Cerebellar nuclear complex (tissue), 1 donor: Measurements from ENCODE around the gene CDKAL1.
"Not testable (repeated sequence)": the region's sequence is repeated elsewhere in the genome, so short reads cannot be mapped to it uniquely, and the experiment has no call there.

Source experiments
- DNase-seq, 2 experiments: peaks; one replicate each; lab custom pipeline; 2025; lab: John Stamatoyannopoulos, UW

CDKAL1 gene

DNA sequence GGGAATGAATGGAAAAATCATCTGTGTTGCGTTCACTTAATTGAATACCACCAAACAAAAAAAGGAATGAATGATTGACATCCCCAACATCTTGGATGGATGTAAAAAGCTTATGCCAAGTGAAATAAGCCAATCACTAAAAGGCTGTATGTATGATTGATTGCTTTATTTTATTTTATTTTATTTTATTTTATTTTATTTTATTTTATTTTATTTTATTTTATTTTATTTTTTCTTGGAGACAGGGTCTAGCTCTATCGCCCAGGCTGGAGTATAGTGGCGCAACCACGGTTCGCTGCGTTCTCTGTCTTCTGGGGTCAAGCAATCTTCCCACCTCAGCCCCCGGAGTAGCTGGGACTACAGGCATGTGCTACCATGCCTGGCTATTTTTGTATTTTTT is 263.3 kb downstream of the CDKAL1 start:
- no peak for DNase-seq

DNA sequence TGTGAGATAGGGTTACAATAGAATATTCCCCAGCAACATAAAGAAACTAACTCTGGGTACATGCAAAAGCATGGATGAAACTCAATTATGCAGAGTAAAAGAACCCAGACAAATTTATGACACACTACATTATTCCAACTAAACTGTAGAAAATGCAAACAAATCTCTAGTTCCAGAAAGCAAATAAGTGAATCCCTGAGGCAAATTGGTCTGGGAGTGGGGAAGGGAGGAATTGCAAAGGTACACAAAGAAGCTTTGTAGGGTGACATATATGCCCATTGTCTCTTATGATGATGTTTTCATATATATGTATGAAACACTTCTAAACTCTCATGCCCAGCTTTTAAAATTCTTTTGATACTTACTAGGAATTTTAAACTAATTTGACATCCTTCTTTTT is 266.0 kb downstream of the CDKAL1 start:
- DNase-seq, result no peak

DNA sequence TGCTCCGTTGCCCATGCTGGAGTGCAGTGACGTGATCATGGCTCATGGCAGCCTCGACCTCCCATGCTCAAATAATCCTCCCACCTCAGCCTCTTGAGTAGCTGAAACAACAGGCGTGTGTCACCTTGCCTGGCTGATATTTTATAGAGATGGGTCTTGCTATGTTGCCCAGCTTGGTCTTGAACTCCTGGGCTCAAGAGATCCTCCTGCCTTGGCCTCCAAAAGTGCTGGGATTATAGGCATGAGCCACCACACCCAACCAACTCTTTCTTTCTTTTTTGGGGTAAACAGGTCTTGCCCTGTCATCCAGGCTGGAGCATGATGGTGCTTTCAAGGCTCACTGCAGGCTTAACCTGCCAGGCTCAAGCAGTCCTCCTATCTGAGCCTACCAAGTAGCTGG is 266.4 kb downstream of the CDKAL1 start:
- no peak for DNase-seq

DNA sequence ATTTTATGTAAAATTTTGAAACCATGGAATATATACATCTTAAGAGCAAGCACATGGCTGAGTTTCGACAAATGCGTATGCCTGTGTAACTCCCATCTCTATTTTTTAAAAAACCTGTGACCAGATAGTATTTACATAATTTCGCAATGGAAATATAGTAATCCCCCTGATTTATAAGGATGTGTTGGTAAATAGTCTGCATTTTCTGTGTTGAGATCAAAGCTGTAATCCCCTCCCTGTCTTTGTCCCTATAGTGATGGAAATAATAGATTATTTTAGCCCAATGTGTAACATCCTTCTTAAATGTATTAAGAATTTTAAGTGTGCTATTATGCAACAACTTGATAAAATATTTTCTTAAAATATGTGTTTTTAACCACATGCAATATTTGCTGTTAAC is 267.3 kb downstream of the CDKAL1 start:
- DNase-seq, result no peak

DNA sequence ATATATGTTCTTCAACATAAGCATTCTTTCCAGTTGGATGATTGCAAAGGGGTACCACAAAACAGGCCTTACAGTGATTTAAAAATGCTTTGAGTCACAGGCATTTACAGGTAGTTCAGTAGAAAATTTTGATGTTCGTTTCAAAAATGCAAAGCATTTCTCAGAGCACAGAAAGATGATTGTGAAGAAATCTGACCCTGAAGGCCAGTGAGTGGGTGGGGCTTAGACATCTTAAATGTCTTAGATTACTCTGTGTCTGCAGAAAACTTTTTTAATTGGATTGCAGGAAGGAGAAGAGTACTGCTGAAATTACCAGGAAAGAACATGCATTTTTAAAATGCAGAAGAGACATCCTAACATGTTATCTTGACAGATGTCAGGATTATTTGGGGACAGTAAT is 268.3 kb downstream of the CDKAL1 start:
- DNase-seq, result no peak

DNA sequence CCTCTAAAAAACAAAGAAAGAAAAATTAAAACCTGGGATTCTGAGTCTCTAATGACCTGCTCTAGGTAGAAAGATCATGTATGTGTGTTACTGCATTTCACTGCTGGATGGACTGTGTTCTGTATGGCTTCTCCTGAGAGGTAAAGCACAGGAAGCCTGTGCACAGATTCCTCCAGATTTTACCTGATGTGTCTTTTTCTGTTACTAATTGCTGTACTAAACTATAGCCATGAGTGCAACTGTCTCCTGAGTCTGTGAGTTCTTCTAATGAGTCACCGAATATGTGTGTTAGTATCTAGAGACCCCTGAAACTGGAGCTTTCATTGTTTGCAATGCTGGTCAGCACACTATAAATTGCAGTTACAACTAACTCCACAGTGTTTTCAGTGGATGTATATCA is 270.8 kb downstream of the CDKAL1 start:
- DNase-seq, result no peak

DNA sequence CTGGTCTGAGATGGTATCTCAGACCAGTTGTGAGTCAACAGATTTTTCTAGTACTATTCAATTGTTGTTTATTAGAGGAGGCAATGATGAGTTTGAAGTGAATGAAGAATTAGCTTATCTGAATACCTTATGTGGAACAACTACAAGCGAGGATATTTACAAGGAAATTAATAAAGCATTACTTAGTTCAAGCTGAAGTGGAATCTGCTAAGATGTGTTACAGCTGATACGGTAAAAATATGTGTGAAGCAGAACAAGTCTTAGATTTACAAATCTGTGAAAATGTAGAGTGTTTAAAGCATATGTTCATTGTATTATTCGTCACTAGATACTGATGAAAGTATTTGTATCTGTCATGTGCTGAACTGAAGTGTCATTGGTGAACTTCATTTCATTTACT is 272.4 kb downstream of the CDKAL1 start:
- no peak for DNase-seq

DNA sequence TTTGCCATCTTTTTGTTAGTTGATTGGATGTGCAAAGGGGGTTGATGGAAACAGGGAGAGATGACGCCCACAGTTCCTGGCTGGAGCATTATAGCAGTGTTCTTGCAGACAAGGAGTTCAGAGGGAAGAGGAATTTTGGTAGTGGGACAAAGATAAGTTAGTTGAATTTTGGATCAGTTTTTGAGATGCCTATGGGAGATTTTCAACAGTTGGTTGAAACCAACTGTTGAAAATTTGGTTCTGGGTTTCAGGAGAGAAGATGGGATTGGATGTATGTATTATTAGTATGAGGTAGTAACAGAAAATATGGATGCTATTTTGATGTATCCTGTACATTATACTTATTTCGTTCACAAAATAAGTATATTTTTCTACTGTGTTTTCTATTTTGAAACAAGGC is 274.2 kb downstream of the CDKAL1 start:
- DNase-seq, result no peak

DNA sequence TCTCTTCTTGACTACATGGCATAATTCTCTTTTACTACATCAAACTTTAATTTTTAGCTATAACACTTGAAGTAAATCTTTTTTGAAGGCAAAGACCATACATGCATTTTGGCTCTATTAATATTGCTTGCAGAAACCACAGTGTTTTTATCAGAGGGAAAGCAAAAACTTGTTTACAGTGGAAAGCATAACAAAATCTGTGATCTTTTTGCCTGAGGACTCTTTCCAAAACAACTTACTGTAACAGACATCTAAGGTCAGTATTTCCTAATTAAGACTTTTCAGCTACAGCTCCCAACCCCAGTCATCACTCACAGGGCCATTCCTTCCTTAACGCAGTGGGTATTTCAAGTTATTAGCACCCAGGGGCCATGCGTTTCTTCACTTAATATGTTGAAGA is 274.7 kb downstream of the CDKAL1 start:
- no peak for DNase-seq

DNA sequence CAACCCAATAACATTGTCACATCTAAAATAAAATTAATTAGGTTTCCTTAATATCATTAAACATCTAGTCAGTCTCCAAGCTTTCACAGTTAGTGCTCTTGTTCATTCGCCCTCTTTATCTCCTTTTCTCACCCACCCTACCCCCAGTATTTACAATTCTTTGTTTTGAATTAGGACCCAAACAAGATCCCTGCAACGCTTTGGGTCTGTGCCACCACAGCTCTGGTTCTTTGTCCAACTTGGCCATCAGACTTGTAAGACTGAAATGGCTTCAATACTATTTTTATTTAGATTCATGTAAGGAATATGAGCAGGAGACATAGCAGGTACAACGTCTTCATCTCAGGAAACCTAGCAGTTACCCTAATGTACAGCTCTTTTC is 276.5 kb downstream of the CDKAL1 start:
- DNase-seq, result no peak

DNA sequence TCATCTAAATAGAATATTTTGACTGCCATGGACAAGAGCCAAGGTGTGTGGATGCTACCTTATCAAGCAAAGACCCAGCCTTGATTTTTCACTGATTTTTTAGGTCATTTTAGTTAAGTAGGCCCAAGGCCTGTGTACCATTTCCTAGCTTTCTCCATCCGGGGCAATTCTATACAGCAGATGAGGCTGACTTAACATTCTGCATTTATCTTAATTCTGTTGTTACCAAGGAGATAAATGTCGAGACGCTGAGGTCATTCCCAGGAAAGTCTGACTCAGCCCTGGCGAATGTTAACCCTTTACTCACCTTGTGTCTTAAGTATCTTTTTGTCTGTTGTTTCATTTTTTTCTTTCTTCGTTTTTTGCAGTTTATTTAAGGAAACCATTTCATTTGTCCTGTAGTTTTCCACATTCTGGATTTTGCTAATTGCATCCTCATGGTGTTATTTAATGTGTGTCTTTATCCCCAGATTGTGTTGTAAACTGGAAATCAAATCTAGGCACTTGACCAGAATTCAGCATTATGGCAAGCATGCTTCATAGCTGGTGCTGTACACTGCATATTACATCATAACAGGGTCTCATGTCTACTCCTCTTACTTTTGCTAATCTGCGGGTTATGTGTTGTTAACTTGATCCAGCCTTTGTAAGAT is 277.0 kb downstream of the CDKAL1 start:
- no peak for DNase-seq

DNA sequence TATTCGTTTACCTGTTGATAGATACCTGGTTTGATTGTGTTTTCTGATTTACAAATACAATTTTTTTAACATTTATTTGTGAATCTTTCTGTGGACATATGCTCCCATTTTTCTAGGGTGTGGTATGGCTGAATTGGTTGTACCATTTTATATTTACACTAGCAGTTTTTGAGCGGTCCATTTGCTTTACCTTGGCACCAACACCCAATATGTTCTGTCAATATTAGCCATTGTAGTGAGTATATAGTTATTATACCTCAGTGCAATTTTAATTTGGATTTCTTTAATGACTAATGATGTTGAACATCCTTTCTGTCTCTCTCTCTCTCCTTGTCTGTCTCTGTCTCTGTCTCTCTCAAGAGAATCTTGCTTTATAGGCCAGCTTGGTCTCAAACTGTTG is 278.5 kb downstream of the CDKAL1 start:
- DNase-seq, result no peak

DNA sequence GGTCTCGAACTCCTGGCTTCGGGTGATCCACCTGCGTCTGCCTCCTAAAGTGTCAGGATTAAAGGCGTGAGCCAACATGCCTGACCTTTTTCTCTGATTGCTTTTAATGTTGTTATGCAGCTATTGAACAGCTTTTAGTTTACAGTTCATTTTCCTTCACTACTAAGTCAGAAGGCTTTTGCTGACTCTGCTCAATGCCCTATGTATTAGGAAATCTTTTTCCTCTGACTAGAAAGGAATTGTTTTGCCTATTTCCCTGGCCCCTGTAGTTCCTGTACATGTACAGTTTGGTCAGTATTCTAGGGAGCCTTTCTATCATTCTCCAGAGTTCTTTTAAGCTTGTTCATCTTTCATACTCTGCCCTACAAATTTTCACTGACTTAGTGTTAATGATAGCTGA is 280.2 kb downstream of the CDKAL1 start:
- DNase-seq, result no peak

DNA sequence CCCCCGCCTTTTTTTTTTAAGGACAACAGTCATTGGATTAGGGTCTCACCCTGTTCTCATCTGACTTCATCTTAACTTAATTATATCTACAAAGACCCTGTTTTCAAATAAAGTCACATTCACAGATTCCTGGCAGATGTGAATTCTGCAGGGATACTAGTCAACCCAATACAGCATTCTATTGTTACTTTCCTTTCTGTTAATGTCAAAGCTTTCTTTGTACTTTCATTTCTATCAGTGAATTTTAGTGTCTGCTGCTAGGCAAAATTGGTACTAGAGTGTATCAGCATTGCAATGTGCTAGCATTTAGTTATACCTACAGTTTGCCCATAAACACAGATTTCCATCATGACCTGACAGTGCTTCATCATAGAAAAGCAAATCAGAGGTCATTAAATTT is 281.9 kb downstream of the CDKAL1 start:
- DNase-seq, result no peak

DNA sequence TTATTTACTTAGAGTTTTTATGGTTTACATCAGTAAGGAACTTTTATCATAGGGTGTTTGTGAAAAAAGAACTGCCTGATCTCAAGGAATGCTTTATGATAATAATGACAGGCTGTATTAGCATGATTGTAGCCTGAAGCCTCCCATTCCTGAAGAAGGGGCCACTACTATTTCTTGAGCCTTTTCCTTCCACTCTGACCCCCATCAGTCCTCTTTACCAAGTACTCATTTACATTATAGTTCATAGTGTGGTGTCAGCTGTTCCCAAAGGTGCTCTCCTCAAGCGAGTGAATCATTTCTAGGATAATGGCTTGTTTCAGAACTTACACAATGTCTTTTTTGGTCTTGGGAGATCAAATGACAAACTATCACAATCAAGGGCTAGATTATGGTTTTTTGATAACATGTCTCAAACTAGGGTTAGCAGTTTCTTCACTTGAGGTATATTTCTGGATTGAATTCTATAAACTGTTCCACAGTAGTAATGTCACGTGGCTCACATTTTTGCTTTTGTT is 283.6 kb downstream of the CDKAL1 start:
- no peak for DNase-seq

DNA sequence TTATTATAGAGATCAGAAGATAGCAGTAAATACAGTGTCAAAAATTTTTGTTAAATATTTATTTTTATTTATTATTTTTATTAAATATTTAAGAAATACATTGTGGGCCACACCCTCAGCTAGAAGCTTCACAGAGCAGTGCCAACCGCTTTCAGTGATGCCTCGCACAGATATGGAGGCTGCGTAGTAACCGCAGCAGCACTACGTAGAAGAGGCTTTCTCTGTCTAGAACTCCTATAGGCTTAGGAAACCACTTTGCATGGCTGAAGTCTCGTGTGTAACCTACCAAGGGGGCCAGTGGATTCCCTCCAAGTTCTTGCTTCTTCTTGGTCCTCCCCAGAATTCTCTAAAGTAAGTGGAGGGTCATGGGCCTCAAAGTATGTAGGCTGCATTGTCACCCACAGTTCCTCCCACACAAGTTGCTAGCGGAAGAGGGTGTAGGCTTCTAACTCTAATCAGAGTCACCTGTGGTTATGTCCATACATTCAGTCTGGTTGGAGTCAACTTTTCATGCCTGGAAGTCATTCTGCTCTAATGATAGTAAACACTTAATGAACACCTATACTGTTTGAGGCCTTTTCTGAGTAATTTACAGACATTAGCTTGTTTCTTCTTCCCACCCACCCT is 285.6 kb downstream of the CDKAL1 start:
- no peak for DNase-seq

DNA sequence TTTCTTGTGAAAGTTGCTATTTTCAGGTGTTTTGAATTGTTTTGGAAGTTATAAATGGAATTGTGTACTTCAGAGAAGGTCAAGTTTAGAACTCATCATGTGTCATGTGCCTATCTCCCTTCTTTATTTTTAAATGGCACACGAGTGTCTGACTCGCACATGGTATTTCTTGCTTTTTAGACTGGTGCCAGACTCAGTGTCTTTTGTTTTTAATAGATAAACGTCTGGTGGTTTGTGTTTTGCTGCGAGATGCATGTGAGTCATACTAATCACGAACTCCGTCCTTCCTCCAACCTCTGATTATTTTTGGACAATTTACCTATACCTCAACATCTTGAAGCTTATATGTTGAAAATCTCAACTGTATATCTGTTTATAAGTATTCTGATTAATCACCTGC is 292.1 kb downstream of the CDKAL1 start:
- DNase-seq, result no peak

DNA sequence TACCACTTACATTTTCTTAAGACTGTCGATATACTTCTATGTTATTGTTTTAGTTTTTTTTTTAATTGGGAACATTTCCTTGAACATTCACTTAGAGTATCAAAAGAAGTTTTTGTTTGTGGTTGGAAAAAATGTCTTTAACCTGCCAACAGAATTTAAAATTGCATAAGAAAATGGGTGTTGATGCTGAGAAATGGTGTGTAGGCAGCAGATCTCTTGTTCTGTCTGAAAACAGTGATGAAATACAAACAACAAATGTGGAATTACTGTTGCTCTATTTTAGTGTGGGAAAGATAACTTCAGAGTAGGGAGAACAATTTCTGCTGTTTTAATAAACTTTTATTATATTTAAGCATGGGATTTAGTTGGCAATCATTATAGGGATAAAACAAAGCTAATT is 293.5 kb downstream of the CDKAL1 start:
- DNase-seq, result no peak

DNA sequence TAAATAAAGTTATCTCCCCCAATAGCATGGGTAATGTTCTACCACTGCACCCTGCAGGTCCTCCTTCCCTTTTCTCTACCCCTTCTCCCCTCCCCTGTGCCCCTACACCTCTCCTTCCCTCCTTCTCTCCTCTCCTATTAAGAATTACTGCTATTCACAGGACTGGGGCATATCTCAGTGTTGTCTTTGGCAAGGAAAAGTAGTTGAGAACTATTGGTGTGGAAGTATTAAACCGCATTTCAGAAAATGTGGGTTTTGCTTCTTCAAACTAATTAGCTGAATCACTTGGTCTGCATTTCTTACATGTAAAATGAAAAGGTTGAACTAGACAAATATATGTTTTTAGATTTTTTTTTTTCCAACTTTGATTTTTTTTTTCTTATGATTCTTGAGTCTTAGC is 296.3 kb downstream of the CDKAL1 start:
- DNase-seq, result no peak

DNA sequence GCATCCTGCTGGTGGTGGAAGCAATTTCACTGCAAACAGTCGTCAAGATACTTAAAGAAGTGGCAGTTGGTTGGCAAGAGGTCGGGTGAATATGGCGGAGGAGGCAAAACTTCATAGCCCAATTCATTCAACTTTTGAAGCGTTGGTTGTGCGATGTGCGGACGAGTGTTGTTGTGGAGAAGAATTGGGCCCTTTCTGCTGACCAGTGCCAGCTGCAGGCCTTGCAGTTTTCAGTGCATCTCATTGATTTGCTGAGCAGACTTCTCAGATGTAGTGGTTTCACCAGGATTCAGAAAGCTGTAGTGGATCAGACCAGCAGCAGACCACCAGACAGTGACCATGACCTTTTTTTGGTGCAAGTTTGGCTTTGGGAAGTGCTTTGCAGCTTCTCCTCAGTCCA is 297.0 kb downstream of the CDKAL1 start:
- DNase-seq, result not testable (repeated sequence)

DNA sequence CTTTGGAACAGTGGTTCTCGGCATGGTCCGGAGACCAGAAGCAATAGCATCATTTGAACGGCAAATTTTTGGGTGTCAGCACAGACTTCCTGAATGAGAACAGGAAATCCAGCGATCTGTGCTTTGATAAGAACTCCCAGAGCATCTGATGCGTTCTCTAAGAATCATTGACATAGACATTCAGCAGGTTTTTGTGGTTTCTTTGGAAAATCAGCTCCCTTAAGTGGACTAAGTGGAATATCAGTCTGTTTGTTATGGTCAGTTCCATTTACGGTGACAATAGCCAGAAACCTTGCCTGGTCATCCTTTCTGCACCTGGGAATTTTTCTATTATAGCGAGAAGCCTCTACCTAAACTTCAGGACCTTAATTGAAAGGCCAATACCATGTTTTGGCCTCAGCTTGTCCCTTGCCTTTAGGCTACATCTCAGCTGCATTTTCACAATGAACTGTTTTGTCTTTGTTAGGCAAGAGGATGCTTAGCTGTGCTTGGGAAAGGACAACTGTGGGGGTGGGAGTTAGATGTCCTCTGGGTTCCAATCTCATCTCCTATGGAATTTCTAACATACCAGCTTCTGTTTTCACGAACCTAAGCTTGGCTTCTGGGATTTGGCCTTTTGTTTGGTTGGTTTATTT is 299.7 kb downstream of the CDKAL1 start:
- no peak for DNase-seq

DNA sequence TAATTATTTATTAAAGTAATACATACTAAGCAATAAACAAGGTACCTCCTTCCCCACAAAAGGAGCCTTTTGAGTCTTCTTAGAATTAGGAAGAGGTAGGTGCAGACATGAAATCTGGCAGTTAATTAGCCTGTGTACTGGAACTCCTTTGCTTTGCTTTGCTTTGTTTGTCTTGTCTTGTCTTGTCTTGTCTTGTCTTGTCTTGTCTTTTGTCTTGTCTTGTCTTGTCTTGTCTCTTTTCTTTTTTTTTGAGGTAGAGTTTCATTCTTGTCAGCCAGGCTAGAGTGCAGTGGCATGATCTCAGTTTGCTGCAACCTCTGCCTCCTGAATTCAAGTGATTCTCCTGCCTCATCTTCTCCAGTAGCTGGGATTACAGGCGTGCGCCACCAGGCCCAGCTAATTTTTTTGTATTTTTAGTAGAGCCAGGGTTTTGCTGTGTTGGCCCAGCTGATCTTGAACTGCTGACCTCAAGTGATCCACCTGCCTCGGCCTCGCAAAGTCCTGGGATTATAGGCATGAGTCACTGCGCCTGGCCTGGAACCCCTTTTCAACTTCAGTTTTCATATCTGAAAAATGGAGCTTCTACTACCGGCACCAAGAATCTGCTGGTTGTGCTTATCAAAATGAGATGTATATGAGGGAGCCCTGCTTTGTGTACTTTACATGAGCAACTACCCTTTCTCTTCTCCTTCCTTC is 301.2 kb downstream of the CDKAL1 start:
- DNase-seq, result no peak

DNA sequence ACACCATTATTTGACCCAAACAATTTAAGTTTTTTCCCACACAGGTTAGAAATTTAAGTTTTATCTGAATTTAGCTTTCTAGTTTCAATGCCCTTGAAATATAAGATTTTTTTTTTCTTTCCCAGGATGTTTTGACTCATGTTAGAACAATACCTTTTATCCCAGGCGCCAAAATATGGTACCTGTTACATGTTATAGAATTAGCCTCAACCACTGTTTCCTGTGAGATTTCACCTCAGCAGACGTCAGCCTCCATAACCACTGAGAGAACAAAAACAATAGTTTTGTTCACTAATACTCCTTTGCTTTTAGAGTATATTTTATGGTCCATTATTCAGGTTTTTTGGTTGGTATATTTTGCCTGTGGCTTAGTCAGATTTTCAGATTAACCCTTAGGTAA is 302.9 kb downstream of the CDKAL1 start:
- DNase-seq, result no peak
